ENCODE measurements around the gene AUTS2.

The AUTS2 gene

GRCh38 chr7:70520611-70521010, 922.3 kb downstream of the AUTS2 start:
- TF ChIP-seq CTCF (conservative IDR thresholded peaks at IDR 0.05; ENCODE audit: low read depth, low read length): no peak
- DNase-seq (ENCODE audit: low read depth): peak; percentile 64
- H3K4me3 ChIP-seq (ENCODE audit: low read length): no peak overlapping the region

- no peak for TF ChIP-seq CTCF (conservative IDR thresholded peaks at IDR 0.05; ENCODE audit: low read depth, low read length)
- H3K4me3 ChIP-seq (ENCODE audit: low read length): no peak overlapping the region
- DNase-seq (ENCODE audit: low read depth): no peak
These were observed 925.1 kb downstream of the AUTS2 start for GRCh38 chr7:70523249-70523988.

- DNase-seq (ENCODE audit: low read depth): no peak
- TF ChIP-seq CTCF (conservative IDR thresholded peaks at IDR 0.05; ENCODE audit: low read depth, low read length): no peak
These were observed 925.7 kb downstream of the AUTS2 start for GRCh38 chr7:70523989-70524351.

GRCh38 chr7:70525991-70526390, 927.7 kb downstream of the AUTS2 start:
- H3K4me3 ChIP-seq (ENCODE audit: low read length): no peak overlapping the region
- no peak for DNase-seq (ENCODE audit: low read depth)
- no peak for TF ChIP-seq CTCF (conservative IDR thresholded peaks at IDR 0.05; ENCODE audit: low read depth, low read length)

More at GRCh38 chr7:70523989-70524351, 925.7 kb downstream of the AUTS2 start:
- no peak overlapping the region for H3K4me3 ChIP-seq (ENCODE audit: low read length)

GRCh38 chr7:70527520-70528115, 929.3 kb downstream of the AUTS2 start:
- DNase-seq (ENCODE audit: low read depth): no peak
- TF ChIP-seq CTCF (conservative IDR thresholded peaks at IDR 0.05; ENCODE audit: low read depth, low read length): no peak
- H3K4me3 ChIP-seq (ENCODE audit: low read length): no peak overlapping the region

GRCh38 chr7:70529436-70529835, 931.2 kb downstream of the AUTS2 start:
- no peak for DNase-seq (ENCODE audit: low read depth)
- no peak overlapping the region for H3K4me3 ChIP-seq (ENCODE audit: low read length)
- no peak for TF ChIP-seq CTCF (conservative IDR thresholded peaks at IDR 0.05; ENCODE audit: low read depth, low read length)
